Transverse colon (tissue), 4 donors: ENCODE measurements around the gene SLC17A9. TPM values are rescaled to one million over a fixed set of nuclear protein-coding genes. Genes with fewer than 3 reads are reported as not detected.

Experiments used
- DNase-seq: peaks from one replicate; pipeline ENCODE4 v3.0.0-alpha.2; 2019
- H3K27ac ChIP-seq, 4 donors: fragments of 200-600 bp; sonication (generic); 2 replicates each; pipeline ENCODE4 v1.5.1; 2016 to 2018; ENCODE audit warnings: inconsistent platforms in 4 of 4
- H3K27me3 ChIP-seq: fragments of 200-600 bp; sonication (generic); 2 replicates; pipeline ENCODE4 v1.5.1; 2017; ENCODE audit warnings: inconsistent platforms
- H3K36me3 ChIP-seq, 4 donors: fragments of 200-600 bp; sonication (generic); 2 replicates each; pipeline ENCODE4 v1.5.1; 2017 to 2019; ENCODE audit warnings: inconsistent platforms in 4 of 4
- H3K4me1 ChIP-seq, 4 donors: fragments of 200-600 bp; sonication (generic); 2 replicates each; pipeline ENCODE4 v1.5.1; 2017 to 2020; ENCODE audit warnings: inconsistent platforms in 4 of 4
- H3K4me3 ChIP-seq, 4 donors: fragments of 200-600 bp; sonication (generic); 1 replicate in 1 of 4; 2 replicates in 3 of 4; pipeline versions ENCODE4 v1.5.1 to v1.6.1; 2017 to 2019; ENCODE audit warnings: inconsistent platforms in 4 of 4
- H3K9me3 ChIP-seq, 2 donors: fragments of 200-600 bp; sonication (generic); 2 replicates each; pipeline ENCODE4 v1.5.1; 2017 to 2019; ENCODE audit warnings: inconsistent platforms in 2 of 2
- EP300 ChIP-seq: sonication (generic); formaldehyde crosslinking; IDR thresholded peaks from one replicate; pipeline ENCODE4 v1.6.1; 2017; ENCODE audit warnings: antibody characterized with exemption, low read depth
- POLR2A ChIP-seq: fragments of 450-650 bp; IDR thresholded peaks from one replicate; pipeline ENCODE4 v1.6.1; 2016; ENCODE audit warnings: antibody characterized with exemption, mild to moderate bottlenecking, moderate library complexity
- POLR2AphosphoS5 ChIP-seq, 3 donors: sonication (generic); formaldehyde crosslinking; IDR thresholded peaks; one replicate each; pipeline ENCODE4 v1.6.1; 2016; ENCODE audit warnings: antibody characterized with exemption in 3 of 3
- WGBS, 2 donors: methylation state at CpG; one replicate each; pipeline ENCODE4 v1.1.5; 2018; ENCODE audit warnings: low coverage in 1 of 2; 5-methylcytosine and 5-hydroxymethylcytosine counted together
- in situ Hi-C, 4 donors: fragments of 200-750 bp; cut with MboI; loops; one replicate each; pipeline versions ENCODE4 v1.15.0 to v1.15.1; 2017; ENCODE audit warnings: low sequenced_read_pairs in 3 of 4, low pct_ligation_motif_present in 1 of 4, low pct_unique_long_range_greater_than_20kb in 1 of 4
- intact Hi-C: fragments of 100-400 bp; cut with DNase I; formaldehyde crosslinking; loops from one replicate; pipeline ENCODE4 v1.15.1; 2023; ENCODE audit warnings: low total_unique reads
- total RNA-seq, 4 donors: library from RNA; depleted of rRNA; stranded (reverse); fragments of >200 nt; gene quantifications; one replicate each; pipeline ENCODE4 v1.1.0, GENCODE V29; 2016
- TF ChIP-seq, protein P1 (sequence below), 5 experiments: fragments of 200-600 bp in 3 of 5; fragments of 450-650 bp in 2 of 5; sonication (generic) in 3 of 5; IDR thresholded peaks; 1 replicate in 2 of 5; 2 replicates in 3 of 5; pipeline ENCODE4 v1.5.1; 2016 to 2017; ENCODE audit warnings: antibody characterized with exemption in 5 of 5, inconsistent platforms in 3 of 5, mild to moderate bottlenecking in 2 of 5, moderate library complexity in 1 of 5

Gene SLC17A9
- total RNA-seq, 4 donors from 2014 or later: 2.8 to 32.9 (median 4.6) TPM

DNA sequence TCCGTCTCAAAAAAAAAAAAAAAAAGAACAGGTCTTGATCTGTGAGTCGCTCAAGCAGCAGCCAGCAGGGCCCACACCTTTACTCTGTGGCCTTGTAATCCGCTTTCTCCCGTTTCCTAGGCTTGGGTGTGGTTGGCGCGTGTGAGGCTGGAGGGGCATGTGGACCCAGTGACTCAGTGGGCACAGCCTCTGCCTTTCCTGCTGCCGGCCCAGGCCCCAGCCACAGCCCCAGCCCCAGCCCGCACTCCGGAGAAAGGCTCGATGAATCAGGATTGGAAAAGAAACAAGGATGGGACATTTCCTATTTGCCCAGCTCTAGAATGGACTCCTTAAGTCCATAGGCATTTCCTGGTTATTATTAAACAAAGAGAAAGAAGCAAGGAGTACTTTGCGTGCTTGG is 50.0 kb downstream of the SLC17A9 start:
- H3K36me3 ChIP-seq: no peaks in the 10 kb centered on the region
- intact Hi-C loops: no loop called here
- TF ChIP-seq, protein P1, sequence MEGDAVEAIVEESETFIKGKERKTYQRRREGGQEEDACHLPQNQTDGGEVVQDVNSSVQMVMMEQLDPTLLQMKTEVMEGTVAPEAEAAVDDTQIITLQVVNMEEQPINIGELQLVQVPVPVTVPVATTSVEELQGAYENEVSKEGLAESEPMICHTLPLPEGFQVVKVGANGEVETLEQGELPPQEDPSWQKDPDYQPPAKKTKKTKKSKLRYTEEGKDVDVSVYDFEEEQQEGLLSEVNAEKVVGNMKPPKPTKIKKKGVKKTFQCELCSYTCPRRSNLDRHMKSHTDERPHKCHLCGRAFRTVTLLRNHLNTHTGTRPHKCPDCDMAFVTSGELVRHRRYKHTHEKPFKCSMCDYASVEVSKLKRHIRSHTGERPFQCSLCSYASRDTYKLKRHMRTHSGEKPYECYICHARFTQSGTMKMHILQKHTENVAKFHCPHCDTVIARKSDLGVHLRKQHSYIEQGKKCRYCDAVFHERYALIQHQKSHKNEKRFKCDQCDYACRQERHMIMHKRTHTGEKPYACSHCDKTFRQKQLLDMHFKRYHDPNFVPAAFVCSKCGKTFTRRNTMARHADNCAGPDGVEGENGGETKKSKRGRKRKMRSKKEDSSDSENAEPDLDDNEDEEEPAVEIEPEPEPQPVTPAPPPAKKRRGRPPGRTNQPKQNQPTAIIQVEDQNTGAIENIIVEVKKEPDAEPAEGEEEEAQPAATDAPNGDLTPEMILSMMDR (IDR thresholded peaks at IDR 0.05): no peak
- TF ChIP-seq POLR2AphosphoS5 (IDR thresholded peaks at IDR 0.05): no peak
- TF ChIP-seq POLR2A: no peak
- TF ChIP-seq EP300: no peak
- peaks cover 96% of the 10 kb centered on the region for H3K27me3 ChIP-seq
- WGBS, 2 donors: 79 to 86% methylated on average over 1 to 11 of the region's 11 CpGs
- H3K4me1 ChIP-seq: peaks cover 0 to 10% (median 9%) of the 10 kb centered on the region in 4 donors
- in situ Hi-C loops: loop anchor here in 2 of 4 donors (25.0 kb wide), 1 partner anchor 115 kb away; no protein-coding TSS in a partner anchor
- H3K27ac ChIP-seq: no peak overlapping the region
- no peak overlapping the region for H3K4me3 ChIP-seq
- no peaks in the 10 kb centered on the region for H3K9me3 ChIP-seq
- no peak for DNase-seq

DNA sequence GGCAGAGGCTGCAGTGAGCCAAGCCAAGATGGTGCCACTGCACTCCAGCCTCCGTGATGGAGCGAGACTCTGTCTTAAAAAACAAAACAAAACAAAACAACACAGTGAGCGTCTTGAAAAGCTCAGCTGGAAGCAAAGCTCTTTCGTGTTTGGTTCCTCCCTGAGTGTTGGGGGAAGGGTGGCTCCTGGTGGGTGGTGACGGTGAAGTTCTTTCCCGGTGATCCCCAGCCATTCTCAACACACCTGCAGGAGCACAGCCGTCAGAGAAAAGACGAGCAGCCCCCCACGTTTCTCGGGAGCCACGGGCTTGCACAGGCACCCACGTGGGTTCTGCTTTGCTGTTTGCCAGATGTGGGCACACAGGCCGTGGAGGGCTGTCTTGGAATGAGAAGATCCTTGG is 51.0 kb downstream of the SLC17A9 start:
- 25% methylated on average over 4 to 13 of the region's 13 CpGs for WGBS, 2 donors
- in situ Hi-C loops: loop anchor here in 2 of 4 donors (25.0 kb wide), 1 partner anchor 116 kb away; no protein-coding TSS in a partner anchor
- Histone ChIP-seq H3K27me3 (peaks cover 100% of the 10 kb centered on the region), H3K4me1 (peaks cover 0 to 11% (median 10%) of the 10 kb centered on the region in 4 donors), H3K36me3 (no peaks in the 10 kb centered on the region), H3K9me3 (no peaks in the 10 kb centered on the region), H3K4me3 (no peak overlapping the region), H3K27ac (no peak overlapping the region)
- TF ChIP-seq POLR2AphosphoS5 (IDR thresholded peaks at IDR 0.05) (no peak), POLR2A (no peak), EP300 (no peak)
- TF ChIP-seq, protein P1 (IDR thresholded peaks at IDR 0.05): no peak
- no peak for DNase-seq
- intact Hi-C loops: no loop called here

DNA sequence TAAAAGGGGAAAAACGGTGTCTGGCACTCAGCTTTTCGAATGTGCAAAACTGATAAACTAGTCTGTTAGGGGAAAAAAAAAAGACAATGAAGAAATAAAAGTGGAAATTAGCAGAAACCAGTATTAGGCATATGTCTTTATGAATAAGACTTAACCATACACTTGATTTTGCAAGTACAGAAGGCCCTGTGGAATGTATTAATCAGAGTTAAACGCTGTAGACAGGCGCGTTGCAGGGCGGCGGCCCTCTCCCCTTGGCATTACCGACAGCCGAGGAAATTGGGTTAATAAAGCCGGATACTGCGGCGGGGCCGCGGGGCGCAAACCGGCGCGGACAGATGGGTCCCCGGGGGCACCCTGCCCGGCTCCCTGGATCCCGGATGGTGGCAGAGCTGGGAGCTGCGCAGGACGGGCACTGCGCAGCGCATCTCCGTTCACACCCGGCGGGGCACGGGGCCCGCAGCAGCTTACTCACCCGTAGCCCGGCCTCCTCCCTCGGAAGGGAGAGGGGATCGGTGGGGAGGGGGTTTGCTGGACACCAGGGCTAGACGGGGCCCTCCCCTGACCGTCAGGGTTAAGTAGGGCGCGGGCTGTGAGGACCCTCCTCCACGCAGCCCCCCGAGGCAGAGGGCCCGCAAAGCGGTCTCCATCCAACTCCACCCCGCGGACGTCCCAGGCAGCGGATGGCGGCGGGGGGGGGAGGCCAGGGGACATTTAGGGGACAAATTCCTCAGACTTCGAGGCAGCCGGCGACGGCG is 52.3 kb downstream of the SLC17A9 start:
- Histone ChIP-seq H3K36me3 (no peaks in the 10 kb centered on the region), H3K9me3 (no peaks in the 10 kb centered on the region), H3K27ac (no peak overlapping the region), H3K4me1 (peaks cover 0 to 19% (median 18%) of the 10 kb centered on the region in 4 donors), H3K4me3 (no peak overlapping the region), H3K27me3 (peaks cover 100% of the 10 kb centered on the region)
- intact Hi-C loops (loop anchor here (5.0 kb wide), 1 partner anchor 97 kb away; no protein-coding TSS in a partner anchor), in situ Hi-C loops (loop anchor here in 2 of 4 donors (25.0 kb wide), 1 partner anchor 117 kb away; no protein-coding TSS in a partner anchor)
- 12 to 19% methylated on average over 3 to 51 of the region's 53 CpGs for WGBS, 2 donors
- DNase-seq: no peak
- TF ChIP-seq, protein P1 (IDR thresholded peaks at IDR 0.05): no peak
- no peak for TF ChIP-seq EP300

DNA sequence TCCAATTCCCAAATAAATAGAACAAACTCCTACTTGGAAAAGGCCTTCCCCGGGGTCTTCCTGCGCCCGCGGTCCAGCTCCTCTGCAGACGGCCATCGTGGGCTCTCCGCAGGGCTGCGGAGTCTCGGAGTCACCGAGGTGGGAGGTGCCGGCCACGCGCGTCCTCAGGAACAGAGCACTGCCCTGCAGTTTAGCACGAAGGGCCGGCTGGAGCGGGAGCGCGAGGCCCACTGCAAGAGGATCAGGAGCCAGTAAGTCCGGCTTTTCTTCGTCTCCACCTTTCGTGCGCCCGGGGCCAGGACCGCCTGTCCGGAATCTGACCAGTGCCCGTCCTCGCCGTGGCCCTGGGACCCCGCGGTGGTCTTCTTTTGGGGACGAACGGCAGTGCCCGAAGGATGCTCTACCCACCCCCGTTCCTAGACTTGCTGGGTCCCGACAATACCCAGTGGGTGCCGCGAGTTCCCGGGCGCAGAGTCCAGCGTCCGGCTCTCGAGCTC is 52.9 kb downstream of the SLC17A9 start:
- intact Hi-C loops: loop anchor here (5.0 kb wide), 1 partner anchor 98 kb away; no protein-coding TSS in a partner anchor
- no peak for DNase-seq
- WGBS, 2 donors: 27% methylated on average over 43 of the region's 43 CpGs; no CpG with 5 or more reads in 1 of the 2 donors
- H3K9me3 ChIP-seq: no peaks in the 10 kb centered on the region
- TF ChIP-seq EP300 (no peak), POLR2A (no peak), POLR2AphosphoS5 (IDR thresholded peaks at IDR 0.05) (no peak)
- TF ChIP-seq, protein P1 (IDR thresholded peaks at IDR 0.05): no peak
- no peak overlapping the region for H3K27ac ChIP-seq
- H3K36me3 ChIP-seq: no peaks in the 10 kb centered on the region
- no peak overlapping the region for H3K4me3 ChIP-seq
- H3K4me1 ChIP-seq: peaks cover 0 to 19% (median 18%) of the 10 kb centered on the region in 4 donors
- peaks cover 100% of the 10 kb centered on the region for H3K27me3 ChIP-seq
- in situ Hi-C loops: loop anchor here in 2 of 4 donors (25.0 kb wide), 1 partner anchor 118 kb away; no protein-coding TSS in a partner anchor
